Measurements from ENCODE around the gene PRKCQ.
"Not testable (repeated sequence)": the region's sequence is repeated elsewhere in the genome, so short reads cannot be mapped to it uniquely, and the experiment has no call there.

PRKCQ gene

DNA sequence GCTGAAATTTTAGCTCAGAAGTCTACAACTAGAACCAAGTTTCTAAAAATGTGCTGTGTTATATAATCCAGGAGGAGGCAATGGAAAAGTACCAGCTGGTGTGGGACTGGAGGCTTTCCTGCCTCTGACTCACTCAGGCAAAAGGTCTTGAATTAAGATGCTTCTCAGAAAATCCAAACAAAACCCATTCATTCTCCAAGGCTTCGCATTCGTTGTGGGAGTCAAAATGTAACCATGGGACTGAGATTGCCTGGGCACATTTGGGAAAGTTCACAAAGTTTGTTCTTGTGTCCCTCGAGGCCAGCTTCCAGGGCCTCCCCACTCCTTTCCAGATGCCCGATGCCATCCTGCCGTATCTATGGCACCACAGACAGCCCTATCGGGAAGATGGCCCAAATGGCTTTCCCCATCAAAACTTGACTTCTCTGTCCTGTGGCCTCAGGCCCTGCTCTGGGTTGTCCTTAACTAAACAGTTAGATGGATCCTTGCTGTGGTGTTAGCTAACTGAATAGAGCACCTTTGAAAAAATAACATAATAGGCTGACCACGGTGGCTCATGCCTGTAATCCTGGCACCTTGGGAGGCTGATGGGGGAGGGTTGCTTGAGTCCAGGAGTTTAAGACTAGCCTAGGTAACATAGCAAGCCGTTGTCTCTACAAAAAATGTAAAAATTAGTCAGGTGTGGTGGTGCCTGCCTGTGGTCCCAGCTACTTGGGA, 196.8 kb downstream of the PRKCQ start:
- DNase-seq (ENCODE audit: low spot score) = peak; percentile 85

DNA sequence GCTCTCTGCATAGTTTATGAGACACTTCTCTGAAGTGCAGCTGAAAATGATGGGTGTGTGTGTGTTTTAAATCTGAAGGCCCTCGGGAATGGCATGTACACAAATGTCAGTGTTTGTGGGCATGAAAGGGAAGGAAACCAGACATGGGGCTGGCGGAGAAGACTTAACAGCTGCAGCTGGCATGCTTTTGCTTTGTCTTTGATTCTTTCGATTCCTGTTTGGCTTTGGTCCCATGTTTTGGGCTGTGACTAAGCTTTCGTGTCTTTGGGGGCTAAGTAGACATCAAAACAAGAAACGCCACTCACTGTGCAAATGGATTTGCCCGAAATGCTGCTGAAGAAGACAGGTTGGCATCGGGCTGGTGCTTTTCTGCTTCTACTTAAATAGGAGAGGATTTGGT, 198.0 kb downstream of the PRKCQ start:
- DNase-seq (ENCODE audit: low spot score) = peak; percentile 89

DNA sequence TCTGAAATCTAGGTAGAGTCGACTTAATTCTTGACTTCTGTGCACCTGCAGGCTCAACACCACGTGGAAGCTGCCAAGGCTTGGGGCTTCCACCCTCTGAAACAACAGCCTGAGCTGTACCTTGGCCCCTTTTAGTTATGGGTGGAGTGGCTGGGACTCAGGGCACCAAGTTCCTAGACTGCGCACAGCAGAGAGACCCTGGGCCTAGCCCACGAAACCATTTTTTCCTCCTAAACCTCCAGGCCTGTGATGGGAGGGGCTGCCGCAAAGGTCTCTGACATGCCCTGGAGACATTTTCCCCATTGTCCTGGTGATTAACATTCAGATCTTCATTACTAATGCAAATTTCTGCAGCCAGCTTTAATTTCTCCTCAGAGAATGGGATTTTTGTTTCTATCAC, 199.6 kb downstream of the PRKCQ start:
- not testable (repeated sequence) for DNase-seq (ENCODE audit: low spot score)

DNA sequence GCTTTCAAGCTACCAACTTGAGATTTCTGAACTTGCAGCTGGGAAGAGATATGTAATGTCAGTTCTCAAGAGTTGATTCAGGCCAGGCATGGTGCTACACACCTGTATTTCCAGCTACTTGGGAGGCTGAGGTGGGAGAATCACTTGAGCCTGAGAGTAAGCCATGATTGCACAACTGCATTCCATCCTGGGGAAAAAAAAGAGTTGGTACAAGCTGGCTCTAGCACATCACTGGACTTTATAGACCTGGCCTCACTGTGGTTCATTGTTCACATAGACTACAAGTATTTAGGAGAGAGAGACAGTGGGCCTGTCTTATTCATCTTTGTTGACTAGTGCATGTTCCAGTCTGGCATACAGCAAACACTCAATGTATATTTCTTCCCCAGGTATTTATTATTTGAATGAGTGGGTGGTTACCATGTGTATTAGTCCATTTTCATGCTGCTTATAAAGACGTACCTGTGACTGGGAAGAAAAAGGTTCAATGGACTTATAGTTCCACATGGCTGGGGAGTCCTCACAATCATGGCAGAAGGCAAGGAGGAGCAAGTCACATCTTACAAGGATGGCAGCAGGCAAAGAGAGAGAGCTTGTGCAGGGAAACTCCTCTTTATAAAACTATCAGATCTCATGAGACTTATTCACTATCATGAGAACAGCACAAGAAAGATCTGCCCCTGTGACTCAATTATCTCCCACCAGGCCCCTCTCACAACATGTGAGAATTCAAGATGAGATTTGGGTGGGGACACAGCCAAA, 200.9 kb downstream of the PRKCQ start:
- no peak for DNase-seq (ENCODE audit: low spot score)
